Fibroblast of lung (primary cell): ENCODE results near the gene FABP2. TPM values are rescaled to one million over a fixed set of nuclear protein-coding genes. Genes with fewer than 3 reads are reported as not detected.

ENCODE experiments used
- DNase-seq, 2 donors: peaks; one replicate each; pipeline versions ENCODE4 v3.0.0 to v3.0.0-alpha.2; 2010; ENCODE audit warnings: low read depth in 2 of 2
- H2AFZ ChIP-seq: 2 replicates; pipeline ENCODE4 v1.5.1; 2012; ENCODE audit warnings: low read length, control low read depth, inconsistent platforms
- H3K27ac ChIP-seq: 2 replicates; pipeline ENCODE4 v1.5.1; 2011; ENCODE audit warnings: low read length, control low read depth; ENCODE audit not compliant: insufficient read depth
- H3K27me3 ChIP-seq: 2 replicates; pipeline ENCODE4 v1.5.1; 2011; ENCODE audit warnings: mild to moderate bottlenecking, low read length; ENCODE audit not compliant: control insufficient read depth, insufficient read depth
- H3K36me3 ChIP-seq: 2 replicates; pipeline ENCODE4 v1.5.1; 2011; ENCODE audit warnings: low read length; ENCODE audit not compliant: control insufficient read depth, insufficient read depth
- H3K4me1 ChIP-seq: 2 replicates; pipeline ENCODE4 v1.5.1; 2011; ENCODE audit warnings: low read length; ENCODE audit not compliant: control insufficient read depth, insufficient read depth; ENCODE audit errors: extremely low read depth
- H3K4me2 ChIP-seq: 2 replicates; pipeline ENCODE4 v1.5.1; 2011; ENCODE audit warnings: low read length, control low read depth; ENCODE audit not compliant: insufficient read depth; ENCODE audit errors: extremely low read depth
- H3K4me3 ChIP-seq, 4 experiments: fragments of 200-600 bp in 1 of 4; sonication (generic) in 1 of 4; replicated peaks in 1 of 4; 2 replicates each; pipeline ENCODE4 v1.5.1; 2011 to 2016; ENCODE audit warnings: low read length in 4 of 4, low read depth in 3 of 4, mild to moderate bottlenecking in 3 of 4, control low read depth in 2 of 4, inconsistent platforms in 1 of 4, mixed read lengths in 1 of 4; ENCODE audit not compliant: insufficient read depth in 1 of 4; ENCODE audit errors: control extremely low read depth in 1 of 4
- H3K79me2 ChIP-seq: 2 replicates; pipeline ENCODE4 v1.5.1; 2012; ENCODE audit warnings: mild to moderate bottlenecking, low read length, inconsistent platforms; ENCODE audit not compliant: control insufficient read depth, insufficient read depth
- H3K9ac ChIP-seq: 2 replicates; pipeline ENCODE4 v1.5.1; 2011; ENCODE audit warnings: mild to moderate bottlenecking, low read length, control low read depth; ENCODE audit not compliant: insufficient read depth
- H3K9me3 ChIP-seq: 2 replicates; pipeline ENCODE4 v1.5.1; 2012; ENCODE audit warnings: low read depth, low read length; ENCODE audit not compliant: control insufficient read depth, insufficient read depth
- H4K20me1 ChIP-seq: 2 replicates; pipeline ENCODE4 v1.5.1; 2011; ENCODE audit warnings: low read length; ENCODE audit not compliant: control insufficient read depth, insufficient read depth; ENCODE audit errors: extremely low read depth
- CTCF ChIP-seq, 2 donors: IDR thresholded peaks in 1 of 2; conservative IDR thresholded peaks in 1 of 2; 1 replicate in 1 of 2; 2 replicates in 1 of 2; pipeline ENCODE4 v1.5.1; 2011 to 2012; ENCODE audit warnings: low read length in 2 of 2, control low read depth in 1 of 2, inconsistent platforms in 1 of 2, low read depth in 1 of 2, mild to moderate bottlenecking in 1 of 2
- EZH2 ChIP-seq: IDR thresholded peaks from 2 replicates; pipeline ENCODE4 v1.5.1; 2012; ENCODE audit warnings: low read length, control low read depth, mild to moderate bottlenecking; ENCODE audit errors: missing control alignments
- polyA plus RNA-seq, 2 donors: library from polyadenylated mRNA; depleted of rRNA in 1 of 2; stranded (reverse) in 1 of 2; unstranded in 1 of 2; fragments of >200 nt; gene quantifications; 2 replicates each; pipeline ENCODE4 v1.2.1, GENCODE V29; 2011 to 2012; ENCODE audit warnings: missing spikeins in 1 of 2
- total RNA-seq: library from RNA; depleted of rRNA; stranded (reverse); fragments of >200 nt; gene quantifications from 2 replicates; pipeline ENCODE4 v1.2.1, GENCODE V29; 2014

The FABP2 gene
- total and polyA plus RNA-seq, 2 donors (not counting 1 experiment from before 2014, with no cell fraction given), result not detected

GRCh38 chr4:119314356-119314755 is 7.6 kb downstream of the FABP2 start:
- TF ChIP-seq CTCF (conservative IDR thresholded peaks at IDR 0.05 in 1 of 2, IDR thresholded peaks at IDR 0.05 in 1 of 2; ENCODE audit: low read depth in 1 of 2, low read length in 2 of 2), result peak; percentile 62 to 69
- no peak for TF ChIP-seq EZH2
- no peaks in the 10 kb centered on the region for H3K36me3 ChIP-seq
- H3K4me2 ChIP-seq, result no peak overlapping the region
- no peak overlapping the region for H3K27ac ChIP-seq
- H3K9me3 ChIP-seq, result no peaks in the 10 kb centered on the region
- H3K27me3 ChIP-seq, result no peaks in the 10 kb centered on the region
- no peaks in the 10 kb centered on the region for H4K20me1 ChIP-seq
- no peak overlapping the region for H3K4me3 ChIP-seq
- no peak overlapping the region for H2AFZ ChIP-seq
- H3K4me1 ChIP-seq, result peaks cover 5% of the 10 kb centered on the region
- no peak overlapping the region for H3K9ac ChIP-seq
- H3K79me2 ChIP-seq, result no peaks in the 10 kb centered on the region
- peak; percentile 37 to 71 for DNase-seq

- H3K4me1 ChIP-seq, result peaks cover 5% of the 10 kb centered on the region
- H3K79me2 ChIP-seq, result no peaks in the 10 kb centered on the region
- H3K9ac ChIP-seq, result no peak overlapping the region
- no peak overlapping the region for H3K4me2 ChIP-seq
- H3K9me3 ChIP-seq, result no peaks in the 10 kb centered on the region
- H2AFZ ChIP-seq, result no peak overlapping the region
- no peak for TF ChIP-seq EZH2
- TF ChIP-seq CTCF (conservative IDR thresholded peaks at IDR 0.05 in 1 of 2, IDR thresholded peaks at IDR 0.05 in 1 of 2; ENCODE audit: low read depth in 1 of 2, low read length in 2 of 2), result no peak
- H3K36me3 ChIP-seq, result no peaks in the 10 kb centered on the region
- H3K4me3 ChIP-seq, result no peak overlapping the region
- H4K20me1 ChIP-seq, result no peaks in the 10 kb centered on the region
- no peak for DNase-seq
- H3K27me3 ChIP-seq, result no peaks in the 10 kb centered on the region
- H3K27ac ChIP-seq, result no peak overlapping the region
These were observed 8.7 kb downstream of the FABP2 start for GRCh38 chr4:119313237-119313636.

DNA sequence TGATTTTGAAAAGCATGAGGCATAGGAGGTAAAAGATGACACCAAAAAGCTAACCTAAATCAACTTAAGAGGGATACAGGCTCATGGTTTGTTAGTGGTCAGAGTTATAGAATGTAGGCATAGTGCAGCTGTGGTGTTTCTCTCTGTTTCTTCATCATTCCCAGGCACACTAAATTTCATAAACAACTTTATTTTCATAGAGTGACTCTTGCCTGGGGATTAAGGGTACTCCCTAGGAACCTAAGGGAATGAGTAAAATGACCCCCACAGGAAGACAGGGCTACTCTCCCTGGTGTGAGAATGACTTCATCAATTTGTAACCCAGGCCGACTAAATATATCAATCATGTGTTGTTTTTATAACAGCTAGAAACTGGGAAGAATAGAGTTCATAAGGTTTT is 11.1 kb downstream of the FABP2 start:
- TF ChIP-seq CTCF (conservative IDR thresholded peaks at IDR 0.05 in 1 of 2, IDR thresholded peaks at IDR 0.05 in 1 of 2; ENCODE audit: low read depth in 1 of 2, low read length in 2 of 2) (no peak), EZH2 (no peak)
- H3K4me1 ChIP-seq, result peaks cover 5% of the 10 kb centered on the region
- H3K4me3 ChIP-seq, result no peak overlapping the region
- peak in 1 of 2 donors; percentile 12 for DNase-seq
- no peaks in the 10 kb centered on the region for H4K20me1 ChIP-seq
- H3K9ac ChIP-seq, result no peak overlapping the region
- no peaks in the 10 kb centered on the region for H3K36me3 ChIP-seq
- no peaks in the 10 kb centered on the region for H3K79me2 ChIP-seq
- no peaks in the 10 kb centered on the region for H3K9me3 ChIP-seq
- no peak overlapping the region for H3K4me2 ChIP-seq
- H3K27ac ChIP-seq, result no peak overlapping the region
- H3K27me3 ChIP-seq, result no peaks in the 10 kb centered on the region
- no peak overlapping the region for H2AFZ ChIP-seq
